HCT116 (cell line): ENCODE results near the gene EFCAB12. TPM values are rescaled to one million over a fixed set of nuclear protein-coding genes. Genes with fewer than 3 reads are reported as not detected.

ENCODE experiments used
- ATAC-seq: fragments of 200-7000 bp; cut with Tn5 transposase; 2 replicates; pipeline ENCODE4 v1.9.1; 2020; ENCODE audit warnings: mild to moderate bottlenecking, moderate library complexity
- BruUV-seq: library from RNA; stranded (reverse); fragments of 400-500 nt; replicated peaks from 2 replicates; lab custom pipeline; 2021; lab: Mats Ljungman, UMichigan
- CTCF ChIA-PET: fragments of 300-600 bp; sonication (Branson Sonifier 250); formaldehyde crosslinking; loops from one replicate; lab custom pipeline; 2021; ENCODE audit warnings: antibody characterized with exemption; lab: Charles Lee
- POLR2A ChIA-PET: fragments of 300-600, 350-600 bp; sonication (Branson Sonifier 250); formaldehyde crosslinking; loops from one replicate; lab custom pipeline; 2021; ENCODE audit warnings: antibody characterized with exemption; lab: Charles Lee
- RAD21 ChIA-PET, 2 experiments: fragments of 300-600 bp; sonication (Branson Sonifier 250); formaldehyde crosslinking; loops; one replicate each; lab custom pipeline; 2023; ENCODE audit warnings: low total read pairs in 2 of 2; ENCODE audit not compliant: uncharacterized antibody in 2 of 2, unreplicated experiment in 2 of 2, low non-redundant PET in 1 of 2; lab: Charles Lee
- DNase-seq: peaks from one replicate; pipeline ENCODE4 v3.0.0-alpha.2; 2010; ENCODE audit warnings: low read depth, low spot score
- H2AFZ ChIP-seq: fragments of 200-600 bp; shearing (Covaris generic), sonication (generic); 2 replicates; pipeline ENCODE4 v1.6.1; 2017; ENCODE audit warnings: low read depth, mixed run types, mixed read lengths, antibody characterized with exemption, low read length; ENCODE audit not compliant: poor library complexity, severe bottlenecking
- H3K27ac ChIP-seq: 2 replicates; pipeline ENCODE4 v1.5.1; 2012; ENCODE audit warnings: low read depth, low read length
- H3K27me3 ChIP-seq: fragments of 200-600 bp; sonication (generic); 2 replicates; pipeline ENCODE4 v1.6.1; 2016; ENCODE audit warnings: mixed run types, low read length, mixed read lengths; ENCODE audit not compliant: insufficient read depth
- H3K36me3 ChIP-seq, 2 experiments: fragments of 200-500 bp in 1 of 2; fragments of 200-600 bp in 1 of 2; sonication (Bioruptor generic) in 1 of 2; sonication (generic) in 1 of 2; 2 replicates each; pipeline versions ENCODE4 v1.5.1 to v1.6.1; 2014 to 2016; ENCODE audit warnings: low read length in 2 of 2, inconsistent platforms in 1 of 2, mixed read lengths in 1 of 2, mixed run types in 1 of 2; ENCODE audit not compliant: insufficient read depth in 2 of 2, control insufficient read depth in 1 of 2
- H3K4me1 ChIP-seq, 2 experiments: fragments of 200-600 bp in 1 of 2; sonication (generic) in 1 of 2; 2 replicates each; pipeline versions ENCODE4 v1.5.1 to v1.6.1; 2012 to 2017; ENCODE audit warnings: low read length in 2 of 2, inconsistent platforms in 1 of 2, mild to moderate bottlenecking in 1 of 2, mixed read lengths in 1 of 2, mixed run types in 1 of 2, moderate library complexity in 1 of 2; ENCODE audit not compliant: insufficient read depth in 2 of 2, control insufficient read depth in 1 of 2
- H3K4me2 ChIP-seq: fragments of 200-600 bp; sonication (generic); 2 replicates; pipeline ENCODE4 v1.6.1; 2017; ENCODE audit warnings: mixed run types, low read length, mixed read lengths
- H3K4me3 ChIP-seq, 2 experiments: fragments of 200-600 bp in 1 of 2; sonication (generic) in 1 of 2; replicated peaks in 1 of 2; 2 replicates each; pipeline ENCODE4 v1.5.1; 2011 to 2016; ENCODE audit warnings: low read length in 2 of 2, control low read depth in 1 of 2, low read depth in 1 of 2, mild to moderate bottlenecking in 1 of 2, mixed read lengths in 1 of 2, mixed run types in 1 of 2
- H3K79me2 ChIP-seq: fragments of 200-600 bp; sonication (generic); 2 replicates; pipeline ENCODE4 v1.6.1; 2017; ENCODE audit warnings: mild to moderate bottlenecking, mixed run types, low read length, moderate library complexity, mixed read lengths; ENCODE audit not compliant: insufficient read depth
- H3K9ac ChIP-seq: fragments of 200-600 bp; sonication (generic); 2 replicates; pipeline ENCODE4 v1.6.1; 2016; ENCODE audit warnings: low read length, mixed read lengths
- H3K9me2 ChIP-seq: fragments of 200-600 bp; sonication (generic), shearing (Covaris generic); 2 replicates; pipeline ENCODE4 v1.6.1; 2017; ENCODE audit warnings: mixed run types, mild to moderate bottlenecking, moderate library complexity; ENCODE audit not compliant: insufficient read depth
- H3K9me3 ChIP-seq, 2 experiments: fragments of 200-500 bp in 1 of 2; fragments of 200-600 bp in 1 of 2; sonication (Bioruptor generic) in 1 of 2; sonication (generic) in 1 of 2; 2 replicates each; pipeline ENCODE4 v1.6.1; 2014 to 2017; ENCODE audit warnings: low read length in 2 of 2, mixed read lengths in 2 of 2, inconsistent platforms in 1 of 2, low read depth in 1 of 2, mild to moderate bottlenecking in 1 of 2, mixed run types in 1 of 2, moderate library complexity in 1 of 2; ENCODE audit not compliant: control insufficient read depth in 1 of 2, insufficient read depth in 1 of 2
- H4K20me1 ChIP-seq: fragments of 200-600 bp; sonication (generic), shearing (Covaris generic); 2 replicates; pipeline ENCODE4 v1.6.1; 2017; ENCODE audit warnings: mixed run types, mild to moderate bottlenecking, moderate library complexity; ENCODE audit not compliant: insufficient read depth
- CBX3 ChIP-seq: IDR thresholded peaks from 2 replicates; pipeline ENCODE4 v1.6.1; 2012; ENCODE audit warnings: low read depth
- CEBPB ChIP-seq: IDR thresholded peaks from 2 replicates; pipeline ENCODE4 v1.6.1; 2012; ENCODE audit warnings: low read depth
- CTCF ChIP-seq, 3 experiments: fragments of 200-600 bp in 1 of 3; sonication (generic) in 1 of 3; IDR thresholded peaks in 2 of 3; conservative IDR thresholded peaks in 1 of 3; 2 replicates each; pipeline ENCODE4 v1.5.1; 2012 to 2017; ENCODE audit warnings: low read depth in 2 of 3, low read length in 2 of 3, antibody characterized with exemption in 1 of 3, borderline replicate concordance in 1 of 3, control low read depth in 1 of 3, mild to moderate bottlenecking in 1 of 3, mixed read lengths in 1 of 3, mixed run types in 1 of 3, moderate library complexity in 1 of 3; ENCODE audit not compliant: insufficient read depth in 1 of 3
- EGR1 ChIP-seq: IDR thresholded peaks from 2 replicates; pipeline ENCODE4 v1.6.1; 2012; ENCODE audit warnings: low read depth
- ELF1 ChIP-seq: IDR thresholded peaks from 2 replicates; pipeline ENCODE4 v1.6.1; 2012; ENCODE audit warnings: low read depth, borderline replicate concordance
- EZH2 ChIP-seq: fragments of 200-600 bp; sonication (generic); IDR thresholded peaks from 2 replicates; pipeline ENCODE4 v1.6.1; 2017; ENCODE audit warnings: antibody characterized with exemption, mixed run types
- EZH2phosphoT487 ChIP-seq: fragments of 200-600 bp; IDR thresholded peaks from 2 replicates; pipeline ENCODE4 v1.6.1; 2018; ENCODE audit warnings: antibody characterized with exemption, borderline replicate concordance
- FOSL1 ChIP-seq: IDR thresholded peaks from 2 replicates; pipeline ENCODE4 v1.6.1; 2012; ENCODE audit warnings: low read depth
- JUND ChIP-seq: IDR thresholded peaks from 2 replicates; pipeline ENCODE4 v1.6.1; 2012
- SIN3A ChIP-seq: IDR thresholded peaks from 2 replicates; pipeline ENCODE4 v1.6.1; 2012; ENCODE audit warnings: low read depth
- SP1 ChIP-seq: IDR thresholded peaks from 2 replicates; pipeline ENCODE4 v1.6.1; 2012; ENCODE audit warnings: low read depth
- SRF ChIP-seq: IDR thresholded peaks from 2 replicates; pipeline ENCODE4 v1.6.1; 2012; ENCODE audit warnings: low read depth
- TCF7L2 ChIP-seq: IDR thresholded peaks from 2 replicates; pipeline ENCODE4 v1.7.0; 2011; ENCODE audit warnings: borderline replicate concordance, inconsistent platforms; ENCODE audit not compliant: insufficient read depth, insufficient read length; ENCODE audit errors: extremely low read depth
- ZBTB33 ChIP-seq: IDR thresholded peaks from 2 replicates; pipeline ENCODE4 v1.6.1; 2011; ENCODE audit warnings: mild to moderate bottlenecking, low read length, moderate library complexity; ENCODE audit not compliant: insufficient replicate concordance; ENCODE audit errors: extremely low read depth
- ZFX ChIP-seq: fragments of 450-650 bp; IDR thresholded peaks from 2 replicates; pipeline ENCODE4 v1.6.1; 2017
- ZNF274 ChIP-seq: fragments of 200-500 bp; sonication (Bioruptor generic); IDR thresholded peaks from 2 replicates; pipeline ENCODE4 v1.6.1; 2014; ENCODE audit warnings: mild to moderate bottlenecking, low read depth, low read length, inconsistent platforms
- intact Hi-C: fragments of 100-400 bp; cut with micrococcal nuclease; formaldehyde crosslinking; loops from 2 replicates; pipeline ENCODE4 v1.10.0; 2022
- total RNA-seq: library from RNA; stranded (reverse); gene quantifications from one replicate; pipeline ENCODE4 v1.2.1, GENCODE V29; 2021; ENCODE audit not compliant: unreplicated experiment
- TF ChIP-seq, protein P1 (sequence below): IDR thresholded peaks from 2 replicates; pipeline ENCODE4 v1.6.1; 2012
- TF ChIP-seq, protein P2 (sequence below): IDR thresholded peaks from 2 replicates; pipeline ENCODE4 v1.6.1; 2012

The EFCAB12 gene
- total RNA-seq, 1 experiment from 2014 or later: 0.42 TPM

- TF ChIP-seq ZFX (no peak), TCF7L2 (no peak), SP1 (no peak), ZNF274 (no peak), EZH2phosphoT487 (no peak), SIN3A (no peak), SRF (no peak), CEBPB (no peak), FOSL1 (no peak), JUND (no peak), ZBTB33 (no peak), CBX3 (no peak), CTCF (IDR thresholded peaks at IDR 0.05 in 2 of 3, conservative IDR thresholded peaks at IDR 0.05 in 1 of 3; ENCODE audit: borderline replicate concordance in 1 of 3, insufficient read depth in 1 of 3, low read depth in 2 of 3, low read length in 2 of 3) (no peak), EZH2 (no peak), ELF1 (no peak), EGR1 (no peak)
- TF ChIP-seq, protein P1, sequence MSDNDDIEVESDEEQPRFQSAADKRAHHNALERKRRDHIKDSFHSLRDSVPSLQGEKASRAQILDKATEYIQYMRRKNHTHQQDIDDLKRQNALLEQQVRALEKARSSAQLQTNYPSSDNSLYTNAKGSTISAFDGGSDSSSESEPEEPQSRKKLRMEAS: no peak
- TF ChIP-seq, protein P2, sequence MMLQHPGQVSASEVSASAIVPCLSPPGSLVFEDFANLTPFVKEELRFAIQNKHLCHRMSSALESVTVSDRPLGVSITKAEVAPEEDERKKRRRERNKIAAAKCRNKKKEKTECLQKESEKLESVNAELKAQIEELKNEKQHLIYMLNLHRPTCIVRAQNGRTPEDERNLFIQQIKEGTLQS: no peak
- ChIA-PET CTCF (no interaction called here), POLR2A (no interaction called here), RAD21 (no interaction called here)
- no TSS peak for BruUV-seq
- H3K4me1 ChIP-seq: peaks cover 5 to 16% of the 10 kb centered on the region in 2 experiments; a peak in 3 of 4 replicates
- H2AFZ ChIP-seq: no peak overlapping the region
- intact Hi-C loops: no loop called here
- H3K27ac ChIP-seq: no peak overlapping the region
- no peak overlapping the region for H3K4me2 ChIP-seq
- H3K36me3 ChIP-seq: no peaks in the 10 kb centered on the region
- no peaks in the 10 kb centered on the region for H3K27me3 ChIP-seq
- H3K79me2 ChIP-seq: peaks cover 17% of the 10 kb centered on the region
- DNase-seq: no peak
- H3K4me3 ChIP-seq: no peak overlapping the region
- 0 out of 2 replicates have a peak, but pooled peaks cover 1% of the 10 kb centered on the region for H4K20me1 ChIP-seq
- no peaks in the 10 kb centered on the region for H3K9me3 ChIP-seq
- no peaks in the 10 kb centered on the region for H3K9me2 ChIP-seq
- ATAC-seq: no peak
- H3K9ac ChIP-seq: no peak overlapping the region
These were observed 25.8 kb downstream of the EFCAB12 start for GRCh38 chr3:129402616-129403015.
